ENCODE data around the gene UCKL1. TPM values are rescaled to one million over a fixed set of nuclear protein-coding genes. Genes with fewer than 3 reads are reported as not detected.

Gene UCKL1
- total RNA-seq, 1 donor from 2014 or later: 95.4 TPM

DNA sequence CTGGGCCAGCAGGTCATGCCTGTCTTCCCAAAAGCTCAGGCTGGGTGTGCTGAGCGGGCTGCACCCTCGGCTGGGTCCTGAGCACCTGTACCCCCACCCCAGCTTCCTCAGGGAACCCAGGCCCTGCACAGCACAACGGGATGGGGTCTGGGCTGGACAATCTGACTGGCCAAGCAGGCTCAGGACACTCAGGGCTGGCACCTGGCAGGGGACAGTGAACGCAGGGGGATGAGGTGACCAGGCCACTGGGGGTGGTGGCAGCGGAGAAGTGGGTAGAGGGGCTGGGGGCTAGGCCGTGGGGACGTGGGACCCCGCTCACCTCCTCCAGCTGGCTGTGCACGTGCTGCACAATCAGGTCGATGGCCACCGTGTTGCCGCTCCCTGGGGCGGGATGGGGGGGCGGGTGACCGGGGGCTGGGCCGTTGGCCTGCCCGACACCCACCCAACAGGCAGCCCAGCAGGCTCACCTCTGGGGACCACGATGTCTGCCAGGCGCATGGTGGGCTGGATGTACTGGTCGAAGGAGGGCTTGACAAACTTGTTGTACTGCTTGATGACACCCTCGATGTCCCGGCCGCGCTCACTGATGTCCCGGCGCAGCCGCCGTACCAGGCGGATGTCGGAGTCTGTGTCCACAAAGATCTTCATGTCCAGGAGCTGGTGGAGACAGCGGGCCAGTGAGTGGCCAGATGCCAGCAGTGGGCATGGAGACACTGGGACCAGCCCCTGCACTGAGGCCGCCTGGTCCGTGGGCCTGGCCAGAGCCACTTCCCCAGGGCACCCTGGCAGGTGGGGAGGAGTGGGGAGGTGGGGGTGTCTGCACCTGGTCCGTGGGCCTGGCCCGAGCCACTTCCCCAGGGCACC lies 11.9 kb downstream of the UCKL1 start:
- no peak for DNase-seq (ENCODE audit: low spot score in 2 of 2)
- intact Hi-C loops (cut with DNase I): no loop called here
- peaks cover 2 to 19% of the 10 kb centered on the region in 2 donors for H3K4me1 ChIP-seq
- peaks cover 49 to 60% of the 10 kb centered on the region in 2 donors for H3K36me3 ChIP-seq
- no peak overlapping the region for H3K4me3 ChIP-seq
- TF ChIP-seq, protein P1, sequence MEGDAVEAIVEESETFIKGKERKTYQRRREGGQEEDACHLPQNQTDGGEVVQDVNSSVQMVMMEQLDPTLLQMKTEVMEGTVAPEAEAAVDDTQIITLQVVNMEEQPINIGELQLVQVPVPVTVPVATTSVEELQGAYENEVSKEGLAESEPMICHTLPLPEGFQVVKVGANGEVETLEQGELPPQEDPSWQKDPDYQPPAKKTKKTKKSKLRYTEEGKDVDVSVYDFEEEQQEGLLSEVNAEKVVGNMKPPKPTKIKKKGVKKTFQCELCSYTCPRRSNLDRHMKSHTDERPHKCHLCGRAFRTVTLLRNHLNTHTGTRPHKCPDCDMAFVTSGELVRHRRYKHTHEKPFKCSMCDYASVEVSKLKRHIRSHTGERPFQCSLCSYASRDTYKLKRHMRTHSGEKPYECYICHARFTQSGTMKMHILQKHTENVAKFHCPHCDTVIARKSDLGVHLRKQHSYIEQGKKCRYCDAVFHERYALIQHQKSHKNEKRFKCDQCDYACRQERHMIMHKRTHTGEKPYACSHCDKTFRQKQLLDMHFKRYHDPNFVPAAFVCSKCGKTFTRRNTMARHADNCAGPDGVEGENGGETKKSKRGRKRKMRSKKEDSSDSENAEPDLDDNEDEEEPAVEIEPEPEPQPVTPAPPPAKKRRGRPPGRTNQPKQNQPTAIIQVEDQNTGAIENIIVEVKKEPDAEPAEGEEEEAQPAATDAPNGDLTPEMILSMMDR (IDR thresholded peaks at IDR 0.05): no peak
- H3K27ac ChIP-seq: no peak overlapping the region
- H3K9me3 ChIP-seq: no peaks in the 10 kb centered on the region
- no peaks in the 10 kb centered on the region for H3K27me3 ChIP-seq

- Histone ChIP-seq H3K27ac (no peak overlapping the region), H3K4me1 (peaks cover 0 to 13% of the 10 kb centered on the region in 2 donors), H3K27me3 (no peaks in the 10 kb centered on the region), H3K9me3 (no peaks in the 10 kb centered on the region), H3K36me3 (peaks cover 49 to 65% of the 10 kb centered on the region in 2 donors), H3K4me3 (no peak overlapping the region)
- no peak for DNase-seq (ENCODE audit: low spot score in 2 of 2)
- intact Hi-C loops (cut with DNase I): no loop called here
- TF ChIP-seq, protein P1 (IDR thresholded peaks at IDR 0.05): no peak
Measured at GRCh38 chr20:63943808-63944077, 12.5 kb downstream of the UCKL1 start.

GRCh38 chr20:63942969-63943807 lies 13.0 kb downstream of the UCKL1 start:
- DNase-seq (ENCODE audit: low spot score in 2 of 2): peak in 1 of 2 donors; percentile 61
- TF ChIP-seq, protein P1 (IDR thresholded peaks at IDR 0.05): no peak
- Histone ChIP-seq H3K9me3 (no peaks in the 10 kb centered on the region), H3K4me3 (no peak overlapping the region), H3K4me1 (peaks cover 0 to 10% of the 10 kb centered on the region in 2 donors), H3K27me3 (no peaks in the 10 kb centered on the region), H3K36me3 (peaks cover 52 to 69% of the 10 kb centered on the region in 2 donors), H3K27ac (peak overlapping the region; percentile 1 to 53)
- intact Hi-C loops (cut with DNase I): no loop called here

GRCh38 chr20:63942250-63942951 lies 13.8 kb downstream of the UCKL1 start:
- TF ChIP-seq, protein P1 (IDR thresholded peaks at IDR 0.05): no peak
- H3K4me3 ChIP-seq: no peak overlapping the region
- no peaks in the 10 kb centered on the region for H3K9me3 ChIP-seq
- peaks cover 52 to 77% of the 10 kb centered on the region in 2 donors for H3K36me3 ChIP-seq
- H3K27ac ChIP-seq: peak overlapping the region; percentile 1 to 53
- H3K4me1 ChIP-seq: peaks cover 0 to 2% of the 10 kb centered on the region in 2 donors
- H3K27me3 ChIP-seq: no peaks in the 10 kb centered on the region
- DNase-seq (ENCODE audit: low spot score in 2 of 2): no peak
- intact Hi-C loops (cut with DNase I): no loop called here

DNA sequence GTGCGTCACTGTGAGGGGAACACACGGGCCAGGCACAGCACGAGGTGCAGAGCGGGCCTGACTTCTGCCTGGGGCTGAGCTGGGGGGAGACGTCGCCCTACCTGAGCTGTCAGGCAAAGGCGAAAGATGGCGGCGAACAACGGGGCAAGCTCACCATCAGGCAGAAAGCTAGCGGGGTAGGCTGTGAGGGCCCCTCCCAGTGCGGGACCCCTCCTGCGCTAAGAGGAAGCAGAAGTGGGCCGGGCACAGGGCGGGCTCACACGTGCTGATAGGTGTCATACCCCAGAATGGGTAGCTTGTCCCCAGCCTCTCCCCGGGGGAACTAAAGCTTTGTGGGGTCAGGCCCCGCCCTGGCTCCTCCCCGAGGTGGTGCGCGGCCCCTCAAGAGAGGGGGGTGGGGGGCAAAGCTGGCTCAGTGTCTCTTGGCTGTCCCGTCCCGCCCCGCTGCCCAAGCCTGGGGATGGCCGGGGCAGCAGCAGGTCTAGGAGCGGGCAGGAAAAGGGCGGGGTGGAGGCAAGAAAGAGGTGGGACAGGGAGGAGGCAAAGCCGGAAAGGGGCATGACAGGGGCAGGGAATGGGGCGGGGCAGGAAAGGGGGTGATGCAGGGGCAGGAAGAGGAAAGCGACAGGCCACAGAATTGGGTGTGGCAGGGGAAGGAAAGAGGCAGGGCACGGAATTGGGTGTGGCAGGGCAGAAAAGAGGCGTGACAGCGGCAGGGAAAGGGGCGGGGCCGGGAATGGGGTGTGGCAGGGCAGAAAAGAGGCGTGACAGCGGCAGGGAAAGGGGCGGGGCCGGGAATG lies 14.7 kb downstream of the UCKL1 start:
- peaks cover 52 to 78% of the 10 kb centered on the region in 2 donors for H3K36me3 ChIP-seq
- intact Hi-C loops (cut with DNase I): no loop called here
- no peaks in the 10 kb centered on the region for H3K9me3 ChIP-seq

More for the DNA sequence above, 14.7 kb downstream of the UCKL1 start:
- no peaks in the 10 kb centered on the region for H3K4me1 ChIP-seq
- peak overlapping the region in 1 of 2 donors; percentile 33 for H3K27ac ChIP-seq
- peak in 1 of 2 donors; percentile 64 for DNase-seq (ENCODE audit: low spot score in 2 of 2)
- no peak overlapping the region for H3K4me3 ChIP-seq
- TF ChIP-seq, protein P1 (IDR thresholded peaks at IDR 0.05): no peak
- no peaks in the 10 kb centered on the region for H3K27me3 ChIP-seq

Measured in ascending aorta (tissue), 2 donors.